HepG2 (cell line): ENCODE results near the gene NAA35. TPM values are rescaled to one million over a fixed set of nuclear protein-coding genes. Genes with fewer than 3 reads are reported as not detected.

ENCODE experiments used
- ATAC-seq: fragments of 200-7000 bp; cut with Tn5 transposase; 3 replicates; pipeline ENCODE4 v1.9.1; 2020; ENCODE audit warnings: mild to moderate bottlenecking, moderate library complexity
- Bru-seq: library from RNA; stranded (reverse); fragments of 400-500 nt; gene quantifications from one replicate; lab custom pipeline; 2021; lab: Mats Ljungman, UMichigan
- BruChase-seq, 2 experiments: library from RNA; stranded (reverse); fragments of 400-500 nt; gene quantifications; one replicate each; lab custom pipeline; 2021; lab: Mats Ljungman, UMichigan
- BruUV-seq: library from RNA; stranded (reverse); fragments of 400-500 nt; replicated peaks from 2 replicates; lab custom pipeline; 2021; lab: Mats Ljungman, UMichigan
- CTCF ChIA-PET: fragments of 300-600 bp; formaldehyde crosslinking; extraction: SDS; loops from one replicate; lab custom pipeline; 2021; ENCODE audit warnings: low total read pairs, inconsistent platforms, low intra/inter-chr PET ratio; lab: Yijun Ruan, JAX
- POLR2A ChIA-PET: fragments of 350-600 bp; sonication (Branson Sonifier 250); formaldehyde crosslinking; loops from one replicate; lab custom pipeline; 2020; ENCODE audit warnings: antibody characterized with exemption, inconsistent platforms; lab: Yijun Ruan, JAX
- DNase-seq: peaks from one replicate; pipeline ENCODE4 v3.0.0-alpha.2; 2015; ENCODE audit warnings: low spot score
- FAIRE-seq: peaks from 3 replicates; lab custom pipeline; 2011; peaks lifted over from hg19 to GRCh38; lab: Jason Lieb, UNC
- H2AFZ ChIP-seq: one replicate; pipeline ENCODE4 v1.6.1; 2011; ENCODE audit warnings: low read length, inconsistent platforms
- H3K27ac ChIP-seq: fragments of 300-600 bp; 3 replicates; pipeline ENCODE4 v1.8.0; 2011; ENCODE audit warnings: mixed run types, mild to moderate bottlenecking, mixed read lengths, low read length, inconsistent platforms; ENCODE audit not compliant: insufficient read depth; ENCODE audit errors: extremely low read length
- H3K27me3 ChIP-seq, 2 experiments: fragments of 200-600 bp in 1 of 2; 2 replicates in 1 of 2; 3 replicates in 1 of 2; pipeline versions ENCODE4 v1.6.0 to v1.8.0; 2011; ENCODE audit warnings: low read length in 2 of 2, mild to moderate bottlenecking in 2 of 2, moderate library complexity in 2 of 2, inconsistent platforms in 1 of 2; ENCODE audit not compliant: insufficient read depth in 2 of 2, control insufficient read depth in 1 of 2
- H3K36me3 ChIP-seq, 2 experiments: fragments of 200-600 bp in 1 of 2; replicated peaks in 1 of 2; 2 replicates in 1 of 2; 3 replicates in 1 of 2; pipeline versions ENCODE4 v1.5.1 to v1.8.0; 2011; ENCODE audit warnings: low read length in 2 of 2, inconsistent platforms in 1 of 2; ENCODE audit not compliant: insufficient read depth in 2 of 2, control insufficient read depth in 1 of 2
- H3K4me1 ChIP-seq: 2 replicates; pipeline ENCODE4 v1.5.1; 2012; ENCODE audit warnings: low read length, inconsistent platforms; ENCODE audit not compliant: insufficient read depth
- H3K4me2 ChIP-seq: 2 replicates; pipeline ENCODE4 v1.6.0; 2011; ENCODE audit warnings: low read depth, low read length, inconsistent platforms
- H3K4me3 ChIP-seq, 3 experiments: fragments of 200-600 bp in 1 of 3; sonication (generic), shearing (Covaris generic) in 1 of 3; replicated peaks in 1 of 3; 2 replicates each; pipeline ENCODE4 v1.5.1; 2011 to 2016; ENCODE audit warnings: low read length in 3 of 3, inconsistent platforms in 2 of 3, low read depth in 2 of 3, mild to moderate bottlenecking in 2 of 3, control low read depth in 1 of 3, mixed read lengths in 1 of 3; ENCODE audit not compliant: insufficient read depth in 1 of 3
- H3K79me2 ChIP-seq: one replicate; pipeline ENCODE4 v1.6.1; 2011; ENCODE audit warnings: low read length, inconsistent platforms; ENCODE audit not compliant: insufficient read depth
- H3K9ac ChIP-seq: 2 replicates; pipeline ENCODE4 v1.6.0; 2011; ENCODE audit warnings: mild to moderate bottlenecking, low read depth, low read length, inconsistent platforms; ENCODE audit not compliant: insufficient read depth
- H3K9me3 ChIP-seq: 2 replicates; pipeline ENCODE4 v1.5.1; 2012; ENCODE audit warnings: mild to moderate bottlenecking, low read length
- H4K20me1 ChIP-seq: 2 replicates; pipeline ENCODE4 v1.6.0; 2011; ENCODE audit warnings: inconsistent platforms, mild to moderate bottlenecking, low read length, moderate library complexity; ENCODE audit not compliant: insufficient read depth
- DZIP1 ChIP-seq: sonication (generic); formaldehyde crosslinking; IDR thresholded peaks from 2 replicates; pipeline ENCODE4 v1.5.0; 2020; ENCODE audit warnings: mild to moderate bottlenecking, missing genetic modification reagents
- HES4 ChIP-seq: sonication (generic); formaldehyde crosslinking; IDR thresholded peaks from 2 replicates; pipeline ENCODE4 v1.9.0; 2021; ENCODE audit warnings: mild to moderate bottlenecking, missing genetic modification reagents, borderline replicate concordance
- HMGA1 ChIP-seq: sonication (generic); formaldehyde crosslinking; conservative IDR thresholded peaks from 2 replicates; pipeline ENCODE4 v1.4.0; 2020; ENCODE audit warnings: missing genetic modification reagents
- KMT2A ChIP-seq: sonication (generic); formaldehyde crosslinking; IDR thresholded peaks from 2 replicates; pipeline ENCODE4 v1.4.0; 2020; ENCODE audit warnings: missing genetic modification reagents
- MIER2 ChIP-seq: IDR thresholded peaks from 2 replicates; pipeline ENCODE4 v1.6.1; 2016; ENCODE audit warnings: missing biosample characterization, missing genetic modification reagents
- NR2F6 ChIP-seq, 2 experiments: IDR thresholded peaks; 2 replicates each; pipeline ENCODE4 v1.6.1; 2016; ENCODE audit warnings: antibody characterized with exemption in 1 of 2, mild to moderate bottlenecking in 1 of 2
- SP5 ChIP-seq: IDR thresholded peaks from 2 replicates; pipeline ENCODE4 v1.6.1; 2016; ENCODE audit warnings: low read depth, borderline replicate concordance
- ZFP62 ChIP-seq: sonication (generic); formaldehyde crosslinking; IDR thresholded peaks from 2 replicates; pipeline ENCODE4 v1.4.0; 2020; ENCODE audit warnings: missing genetic modification reagents
- ZNF10 ChIP-seq: sonication (generic); formaldehyde crosslinking; IDR thresholded peaks from 2 replicates; pipeline ENCODE4 v1.4.0; 2020; ENCODE audit warnings: mild to moderate bottlenecking, low read depth, missing genetic modification reagents, borderline replicate concordance
- ZNF326 ChIP-seq: sonication (generic); formaldehyde crosslinking; IDR thresholded peaks from 2 replicates; pipeline ENCODE4 v1.4.0; 2020; ENCODE audit warnings: missing genetic modification reagents, borderline replicate concordance
- ZNF362 ChIP-seq: sonication (generic); formaldehyde crosslinking; IDR thresholded peaks from 2 replicates; pipeline ENCODE4 v1.4.0; 2020; ENCODE audit warnings: missing genetic modification reagents, mild to moderate bottlenecking, borderline replicate concordance
- ZNF501 ChIP-seq: sonication (generic); formaldehyde crosslinking; IDR thresholded peaks from 2 replicates; pipeline ENCODE4 v1.5.1; 2020; ENCODE audit warnings: mild to moderate bottlenecking, moderate library complexity, missing genetic modification reagents
- ZNF549 ChIP-seq: sonication (generic); formaldehyde crosslinking; IDR thresholded peaks from 2 replicates; pipeline ENCODE4 v1.5.0; 2020; ENCODE audit warnings: missing genetic modification reagents
- ZSCAN29 ChIP-seq: sonication (generic); formaldehyde crosslinking; conservative IDR thresholded peaks from 2 replicates; pipeline ENCODE4 v1.4.0; 2020; ENCODE audit warnings: mild to moderate bottlenecking, missing genetic modification reagents
- WGBS: methylation state at CpG from one replicate; pipeline ENCODE4 v1.1.6; 2017; ENCODE audit warnings: low lambda C conversion rate; 5-methylcytosine and 5-hydroxymethylcytosine counted together
- in situ Hi-C: cut with HindIII; loops from 2 replicates; pipeline ENCODE4 v1.10.0; 2017; ENCODE audit warnings: low pct_unique_long_range_greater_than_20kb; ENCODE audit not compliant: extremely low pct_ligation_motif_present
- intact Hi-C: fragments of 100-400 bp; cut with micrococcal nuclease; formaldehyde crosslinking; loops from one replicate; pipeline ENCODE4 v1.10.0; 2022; ENCODE audit not compliant: unreplicated experiment
- long read RNA-seq, 2 experiments: library from RNA in 1 of 2; library from polyadenylated mRNA in 1 of 2; stranded (forward) in 1 of 2; unstranded in 1 of 2; transcript quantifications; one replicate each; pipeline ENCODE4 v2.0.0, GENCODE V29; 2019 to 2022
- polyA minus RNA-seq, 3 experiments: library from RNA; depleted of rRNA, polyadenylated mRNA; stranded (reverse); fragments of >200 nt; gene quantifications; 2 replicates each; pipeline ENCODE4 v1.2.3, GENCODE V29; 2011; ENCODE audit warnings: low replicate concordance in 1 of 3
- polyA plus RNA-seq, 8 experiments: library from polyadenylated mRNA; depleted of rRNA in 3 of 8; stranded (reverse) in 7 of 8; unstranded in 1 of 8; fragments of >200 nt; fragmentation: Illumina TruSeq in 4 of 8; extraction: Trizol in 4 of 8; gene quantifications; 2 replicates each; pipeline versions ENCODE4 v1.2.1 to v1.2.3, GENCODE V29; 2011 to 2016; ENCODE audit warnings: low read depth in 4 of 8, missing spikeins in 1 of 8, mixed read lengths in 1 of 8; ENCODE audit not compliant: insufficient read depth in 1 of 8
- total RNA-seq, 5 experiments: library from RNA; depleted of rRNA; stranded (reverse); fragments of >200 nt; fragmentation: Illumina TruSeq; extraction: Trizol; gene quantifications; 2 replicates each; pipeline ENCODE4 v1.2.3, GENCODE V29; 2016; ENCODE audit warnings: low read depth in 1 of 5

Gene NAA35
- total RNA-seq (2016; rRNA removed; fragmentation: Illumina TruSeq; extraction: Trizol) = 28.9 and 35.1 TPM in 2 replicates
- total RNA-seq (2016; cell fraction: cytosol; rRNA removed; fragmentation: Illumina TruSeq; extraction: Trizol; ENCODE audit: low read depth) = 9.8 and 10.0 TPM in 2 replicates
- 30.5 and 33.5 TPM in 2 replicates for total RNA-seq (2016; cell fraction: insoluble cytoplasmic fraction; rRNA removed; fragmentation: Illumina TruSeq; extraction: Trizol)
- 12.6 and 14.1 TPM in 2 replicates for total RNA-seq (2016; cell fraction: membrane; rRNA removed; fragmentation: Illumina TruSeq; extraction: Trizol)
- total RNA-seq (2016; cell fraction: nucleus; rRNA removed; fragmentation: Illumina TruSeq; extraction: Trizol) = 34.6 and 35.0 TPM in 2 replicates
- 16.2 and 21.6 TPM in 2 replicates for polyA plus RNA-seq (2011; rRNA removed)
- polyA plus RNA-seq (2011; cell fraction: cytosol; rRNA removed) = 8.0 and 11.3 TPM in 2 replicates
- polyA plus RNA-seq (2011; cell fraction: nucleus; rRNA removed) = 10.3 and 12.8 TPM in 2 replicates
- 16.4 and 18.7 TPM in 2 replicates for polyA plus RNA-seq (2012)
- polyA plus RNA-seq (2016; cell fraction: cytosol; fragmentation: Illumina TruSeq; extraction: Trizol; ENCODE audit: low read depth) = 2.3 and 2.6 TPM in 2 replicates
- polyA plus RNA-seq (2016; cell fraction: insoluble cytoplasmic fraction; fragmentation: Illumina TruSeq; extraction: Trizol; ENCODE audit: low read depth) = 24.3 and 25.8 TPM in 2 replicates
- 5.0 and 5.9 TPM in 2 replicates for polyA plus RNA-seq (2016; cell fraction: membrane; fragmentation: Illumina TruSeq; extraction: Trizol; ENCODE audit: low read depth)
- polyA plus RNA-seq (2016; cell fraction: nucleus; fragmentation: Illumina TruSeq; extraction: Trizol; ENCODE audit: insufficient read depth, low read depth) = 25.5 and 28.5 TPM in 2 replicates
- polyA minus RNA-seq (2011; rRNA and poly(A)+ RNA removed; ENCODE audit: low replicate concordance) = 11.3 and 28.1 TPM in 2 replicates
- polyA minus RNA-seq (2011; cell fraction: cytosol; rRNA and poly(A)+ RNA removed) = 8.7 and 10.2 TPM in 2 replicates
- polyA minus RNA-seq (2011; cell fraction: nucleus; rRNA and poly(A)+ RNA removed) = 34.2 and 35.9 TPM in 2 replicates
- Bru-seq, nascent RNA = percentile 84 among the genes with signal in this experiment
- BruChase-seq, experiment 1, labeled RNA remaining after a 6-hour chase = percentile 80 among the genes with signal in this experiment
- BruChase-seq, experiment 2, labeled RNA remaining after a 2-hour chase = percentile 84 among the genes with signal in this experiment
- long read RNA-seq, experiment 1, transcript NAA35-201 (23 exons, 2,649 nt) = major isoform, 7 of 20 reads
- long read RNA-seq, experiment 1, partial matches to known transcripts = 6 of 20 reads
- long read RNA-seq, experiment 1, other reads (novel, unspliced or antisense) = 7 of 20 reads
- long read RNA-seq, experiment 2, partial matches to known transcripts = 9 of 24 reads
- long read RNA-seq, experiment 2, other reads (novel, unspliced or antisense) = 11 of 24 reads

- Histone ChIP-seq H3K4me1 (peaks cover 52% of the 10 kb centered on the region), H3K9ac (peak within 1 kb of the TSS; percentile 96), H3K79me2 (peaks cover 45% of the 10 kb centered on the region), H3K4me3 (peak within 1 kb of the TSS; percentile 85 to 99 (median 91)), H3K9me3 (no peaks in the 10 kb centered on the region), H4K20me1 (peaks cover 7% of the 10 kb centered on the region; the same call in 1 of the 2 replicates), H2AFZ (peak within 1 kb of the TSS; percentile 45), H3K27ac (peak within 1 kb of the TSS; percentile 93), H3K36me3 (peaks cover under 1 to 5% of the 10 kb centered on the region in 2 experiments; a peak in 4 of 5 replicates), H3K4me2 (peak within 1 kb of the TSS; percentile 89), H3K27me3 (no peaks in the 10 kb centered on the region; a peak in 1 of 5 replicates)
- DNase-seq = peak; percentile 94
- peak; percentile 91 for ATAC-seq
- intact Hi-C loops (no loop called here), in situ Hi-C loops (loop anchor here (10.0 kb wide), 1 partner anchor 344 kb away; the partner anchor contains the start of gene ISCA1)
- ChIA-PET CTCF (no interaction called here), POLR2A (no interaction called here)
- peak; percentile 58 for FAIRE-seq
- no TSS peak for BruUV-seq
- 1% methylated on average over 23 of the region's 93 CpGs for WGBS
- TF ChIP-seq SP5 (CRISPR knock-in tag) (peak; percentile 61; the same call in 1 of the 2 replicates), MIER2 (CRISPR knock-in tag) (no peak), ZNF10 (CRISPR knock-in tag) (no peak), DZIP1 (CRISPR knock-in tag) (no peak; the same call in 1 of the 2 replicates), ZNF549 (CRISPR knock-in tag) (no peak), ZNF326 (CRISPR knock-in tag) (no peak), ZNF362 (CRISPR knock-in tag) (peak; percentile 97), HMGA1 (CRISPR knock-in tag) (no peak), ZFP62 (no peak), ZSCAN29 (peak; percentile 98), NR2F6 (IDR thresholded peaks at IDR 0.05) (no peak), NR2F6 (CRISPR knock-in tag; IDR thresholded peaks at IDR 0.05) (0 out of 2 replicates have a peak, but pooled peaks have one; percentile 28), HES4 (peak; percentile 84), KMT2A (CRISPR knock-in tag) (peak; percentile 59; the same call in 1 of the 2 replicates), ZNF501 (CRISPR knock-in tag) (peak; percentile 79)
Observed at GRCh38 chr9:85940832-85941621, at the start of gene NAA35. TSS of gene NAA35 (plus strand) at chr9:85941146. CDS start at chr9:85942160, 1,014 bp downstream.
